NCI-H1092 (cell line): ENCODE results near the gene OST4.

ENCODE experiments used
- DNase-seq: peaks from one replicate; lab custom pipeline; 2025; lab: John Stamatoyannopoulos, UW

Gene OST4

DNA sequence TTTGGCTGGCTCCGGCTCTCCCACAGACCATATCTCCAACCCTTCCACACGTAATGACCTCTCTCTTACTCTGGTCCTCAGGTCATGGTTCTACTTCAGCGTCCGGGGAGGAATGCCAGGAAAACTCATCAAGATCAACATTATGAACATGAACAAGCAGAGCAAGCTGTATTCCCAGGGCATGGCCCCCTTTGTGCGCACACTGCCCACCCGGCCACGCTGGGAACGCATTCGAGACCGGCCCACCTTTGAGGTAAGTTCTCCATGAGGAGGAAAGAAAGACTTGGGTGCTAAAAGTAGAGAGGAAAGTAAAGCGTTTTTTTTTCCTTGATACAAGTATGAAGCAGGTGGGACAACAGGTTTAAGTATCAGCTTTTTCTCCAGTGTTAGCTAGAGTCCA, 18.1 kb downstream of the OST4 start:
- DNase-seq = no peak

DNA sequence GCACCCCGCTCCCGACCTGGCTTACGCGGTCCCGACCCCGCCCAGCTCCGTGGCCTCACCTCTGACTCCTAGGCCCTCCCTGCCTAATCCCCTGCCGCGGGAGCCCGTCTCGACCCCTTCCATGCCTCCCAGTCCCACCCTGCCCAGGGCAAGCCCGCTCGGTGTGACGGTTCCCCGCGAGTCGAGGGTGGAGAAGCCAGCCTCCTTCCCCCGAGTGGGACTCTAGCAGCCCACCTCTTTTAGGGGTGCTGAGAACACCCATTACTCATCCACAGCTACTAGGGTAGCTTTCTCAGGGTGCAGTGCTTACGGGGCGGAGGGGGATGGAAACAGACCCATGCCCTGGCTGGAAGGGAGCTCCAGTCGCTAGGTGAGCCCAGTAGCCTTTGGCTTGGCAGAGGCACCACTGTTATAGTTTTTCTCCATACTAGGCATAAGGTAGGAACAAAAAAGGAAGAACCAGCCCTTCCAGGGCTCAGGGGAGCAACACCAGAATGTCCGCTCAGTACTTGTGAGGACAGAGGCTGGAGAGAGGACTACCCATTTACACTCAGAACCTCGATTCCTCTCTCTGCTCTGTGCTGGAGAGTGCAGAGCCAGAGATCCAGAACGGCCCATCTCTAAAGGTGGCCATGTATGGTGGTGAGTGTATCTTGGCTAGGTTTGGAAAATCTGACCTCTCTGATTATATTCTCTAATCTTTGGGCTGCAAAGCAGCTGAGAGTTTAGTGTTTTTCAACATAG, 19.4 kb downstream of the OST4 start:
- DNase-seq = no peak

DNA sequence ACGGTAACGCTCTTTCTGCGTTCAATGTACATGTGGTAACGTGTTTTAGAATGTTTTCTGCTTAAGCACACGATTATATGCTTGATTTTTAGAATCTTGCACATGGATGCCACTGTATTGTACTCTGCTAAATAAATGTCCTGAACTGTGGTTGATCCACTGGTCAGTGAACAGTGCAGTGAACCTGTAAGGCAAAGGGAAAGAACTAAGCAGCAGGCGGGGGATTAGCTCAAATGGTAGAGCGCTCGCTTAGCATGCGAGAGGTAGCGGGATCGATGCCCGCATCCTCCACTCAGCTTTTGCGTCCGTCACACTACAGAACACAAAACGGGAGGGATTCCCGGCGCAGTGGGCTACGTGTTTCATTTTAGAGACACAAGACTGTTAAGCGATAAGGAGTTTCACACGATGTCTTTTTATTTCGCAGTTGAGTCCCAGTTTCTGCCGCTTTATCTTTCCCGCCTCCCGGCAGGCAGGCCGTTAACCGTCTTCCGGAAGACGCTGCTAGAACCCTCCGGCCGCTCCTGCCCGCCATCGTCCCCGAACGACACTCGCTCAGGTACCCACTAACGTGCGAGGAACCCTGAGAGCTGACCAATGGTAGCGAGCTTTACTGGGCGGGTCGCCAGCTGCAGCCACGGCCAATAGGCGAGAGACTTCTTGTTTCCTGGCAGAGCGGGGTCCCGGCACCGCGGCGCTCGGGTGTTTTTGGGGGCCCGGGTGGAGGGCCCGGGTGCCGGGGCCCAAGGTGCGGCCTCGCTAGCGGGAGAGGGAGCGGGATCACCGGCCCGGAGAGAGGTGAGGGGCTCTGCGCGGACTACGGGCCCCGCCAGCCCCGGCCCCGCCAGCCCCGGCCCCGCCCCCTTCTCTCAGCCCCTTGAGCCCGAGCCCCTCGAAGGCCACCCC, 20.2 kb downstream of the OST4 start, which contains the start of gene AGBL5:
Gene AGBL5, plus strand, starts transcription at position 673 of the 906 bp plus-strand sequence. CDS start 1,291 bp downstream, outside the sequence.
- DNase-seq = peak; percentile 84

DNA sequence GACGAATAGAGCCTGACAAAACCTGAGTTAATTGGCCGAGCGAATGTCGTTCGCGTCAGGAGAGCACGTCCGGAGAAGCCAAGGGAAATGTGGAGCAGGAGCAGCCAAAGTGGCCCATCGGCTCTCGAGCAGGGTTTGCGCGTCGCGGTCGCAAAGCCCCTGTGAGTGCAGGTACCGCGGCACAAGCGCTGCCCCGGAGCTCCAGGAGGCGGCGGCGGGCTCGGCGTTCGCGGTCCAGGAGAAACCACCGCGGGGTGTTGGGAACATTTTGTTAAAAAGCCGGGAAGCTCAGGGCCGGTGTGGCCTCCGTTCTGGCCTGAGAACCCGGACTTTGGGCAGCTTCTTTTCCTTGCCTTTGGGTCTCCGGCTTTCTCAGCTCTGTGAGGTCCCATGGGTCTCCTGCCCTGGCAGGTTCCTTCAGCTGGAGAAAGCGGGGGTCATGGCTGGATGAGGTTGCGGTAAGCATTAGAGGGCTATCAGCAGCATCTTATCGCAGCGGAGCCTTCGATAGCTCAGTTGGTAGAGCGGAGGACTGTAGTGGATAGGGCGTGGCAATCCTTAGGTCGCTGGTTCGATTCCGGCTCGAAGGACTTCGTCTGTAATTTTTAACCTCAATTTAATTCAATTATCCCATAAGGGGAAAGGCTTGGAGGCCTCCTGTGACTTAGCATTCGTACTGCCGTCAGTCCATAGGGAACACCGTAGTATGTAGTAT, 21.0 kb downstream of the OST4 start:
- DNase-seq = peak; percentile 83

DNA sequence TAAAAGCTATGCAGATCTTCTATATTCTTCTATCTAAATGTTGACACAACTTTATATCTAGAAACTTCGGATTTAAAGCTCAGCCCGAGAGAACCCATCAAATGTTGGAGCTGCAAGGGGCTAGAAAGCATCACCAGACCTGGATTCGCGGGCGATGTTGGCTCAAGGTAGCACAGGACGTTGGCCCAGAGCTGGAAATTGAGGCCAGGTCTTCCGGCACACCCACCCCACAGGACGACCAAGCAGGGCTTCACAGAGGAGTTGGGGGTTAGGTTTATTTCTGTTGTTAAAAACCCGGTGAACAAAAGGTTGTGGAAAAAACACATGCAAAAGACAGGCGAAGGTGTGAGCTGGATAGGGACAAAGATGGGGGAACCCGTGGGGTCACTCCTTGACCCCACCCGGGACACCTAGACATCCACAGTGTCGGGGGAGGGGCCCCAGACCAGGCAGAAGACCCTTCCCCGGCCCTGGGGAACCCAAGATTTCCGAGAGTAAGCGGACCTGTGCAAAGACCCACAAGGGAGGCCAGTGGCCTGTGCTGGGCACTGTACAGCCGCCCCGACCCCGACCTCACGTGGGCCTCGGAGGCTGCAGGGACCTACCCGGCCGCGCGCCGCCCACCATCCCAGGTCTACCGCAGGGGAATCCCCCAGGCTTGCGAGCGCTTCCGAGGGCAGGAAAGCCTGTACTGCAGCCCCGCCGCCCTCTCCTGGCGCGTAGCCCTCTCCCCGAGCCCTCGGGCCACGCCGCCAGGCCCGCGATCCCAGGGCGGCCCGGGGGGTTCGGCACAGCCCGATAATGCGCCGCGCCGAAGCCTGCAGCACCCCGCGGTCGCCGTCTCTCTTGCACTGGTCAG, 21.8 kb downstream of the OST4 start:
- DNase-seq = no peak

DNA sequence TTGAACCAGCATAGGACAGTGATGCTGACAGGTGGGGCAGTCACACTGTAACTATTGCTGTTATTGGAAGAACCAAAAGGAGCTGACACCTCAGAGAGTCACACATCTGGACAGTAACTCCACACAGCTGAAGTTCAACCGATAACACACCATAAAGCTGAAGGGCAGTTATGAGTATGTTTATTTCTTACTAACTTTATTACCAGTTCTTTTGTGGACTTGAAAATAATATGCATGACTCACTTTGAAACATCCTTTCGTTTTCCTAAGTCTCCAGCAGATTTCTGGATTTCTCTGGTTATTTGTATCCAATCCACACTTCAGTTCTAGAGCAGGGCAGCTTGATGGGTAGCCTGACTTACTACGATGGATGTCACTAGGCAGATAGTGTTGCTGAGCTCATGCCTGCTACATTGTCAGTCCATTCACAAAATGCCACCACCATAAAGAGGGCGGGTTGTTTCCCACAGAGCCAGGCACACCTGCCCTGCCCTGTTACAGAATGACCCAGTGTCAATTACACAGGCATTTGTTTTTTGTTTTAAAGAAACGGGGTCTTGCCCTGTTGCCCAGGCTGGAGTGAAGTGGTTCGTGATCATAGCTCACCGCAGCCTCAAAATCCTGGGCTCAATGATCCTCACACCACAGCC, 28.3 kb downstream of the OST4 start:
- DNase-seq = no peak

DNA sequence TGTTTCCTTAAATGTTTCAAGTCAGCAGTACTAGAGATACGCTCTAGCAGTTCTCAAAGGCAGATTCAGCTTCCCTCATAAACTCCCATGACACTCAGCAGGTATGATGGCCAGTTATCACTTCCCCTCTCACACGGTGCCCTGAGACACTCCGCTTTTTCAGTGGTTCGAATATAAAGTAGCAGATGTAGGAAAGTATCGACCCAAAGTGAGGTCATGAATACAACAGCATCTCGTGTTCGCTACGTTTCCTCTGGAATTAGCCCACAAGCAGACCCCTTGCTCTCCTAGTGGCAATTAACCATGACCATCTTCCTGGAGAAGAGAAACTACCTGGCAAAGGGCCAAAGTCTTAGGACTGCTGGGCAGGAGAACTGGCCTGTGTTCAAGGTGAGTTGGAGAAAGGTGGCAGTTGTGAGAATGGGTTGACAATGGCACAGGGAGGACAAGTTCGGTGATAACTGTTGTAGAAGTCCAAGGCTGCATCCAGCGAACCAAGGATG, 29.2 kb downstream of the OST4 start:
- no peak for DNase-seq

DNA sequence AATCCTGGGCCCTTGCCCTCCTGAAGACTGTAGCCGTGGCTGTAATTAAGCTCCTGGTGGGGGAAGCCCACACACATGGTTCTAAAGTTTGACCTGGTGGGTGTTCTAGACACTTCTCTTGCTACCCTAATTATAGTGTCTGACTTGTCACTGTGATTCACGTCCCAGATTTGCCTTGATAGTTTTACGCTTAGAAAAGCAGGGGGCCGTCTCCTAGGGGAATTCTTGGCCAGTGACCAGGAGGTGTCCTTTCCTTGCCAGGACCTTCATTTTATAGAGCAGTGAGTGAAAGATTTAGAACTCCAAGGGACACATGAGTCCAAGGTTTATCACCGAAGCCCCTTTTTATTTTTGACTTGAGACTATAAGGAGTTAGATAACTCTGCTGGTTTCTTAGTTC, 29.7 kb downstream of the OST4 start:
- no peak for DNase-seq

DNA sequence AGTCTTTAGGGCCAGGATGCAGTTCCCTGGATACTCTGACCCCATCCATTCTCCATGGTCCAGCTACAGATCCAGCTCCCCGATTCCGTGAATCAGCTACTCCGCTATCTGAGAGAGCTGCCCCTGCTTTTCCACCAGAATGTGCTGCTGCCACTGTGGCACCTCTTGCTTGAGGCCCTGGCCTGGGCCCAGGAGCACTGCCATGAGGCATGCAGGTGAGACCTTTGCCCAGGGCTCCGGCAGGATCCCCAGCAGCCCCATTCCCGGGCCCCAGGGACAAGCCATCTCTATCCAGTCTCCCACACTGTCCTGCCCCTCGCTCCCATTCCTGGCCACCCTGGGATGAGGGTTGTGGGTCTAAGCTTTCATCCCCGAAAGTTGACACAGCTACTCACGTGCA, 31.2 kb downstream of the OST4 start:
- DNase-seq = no peak

DNA sequence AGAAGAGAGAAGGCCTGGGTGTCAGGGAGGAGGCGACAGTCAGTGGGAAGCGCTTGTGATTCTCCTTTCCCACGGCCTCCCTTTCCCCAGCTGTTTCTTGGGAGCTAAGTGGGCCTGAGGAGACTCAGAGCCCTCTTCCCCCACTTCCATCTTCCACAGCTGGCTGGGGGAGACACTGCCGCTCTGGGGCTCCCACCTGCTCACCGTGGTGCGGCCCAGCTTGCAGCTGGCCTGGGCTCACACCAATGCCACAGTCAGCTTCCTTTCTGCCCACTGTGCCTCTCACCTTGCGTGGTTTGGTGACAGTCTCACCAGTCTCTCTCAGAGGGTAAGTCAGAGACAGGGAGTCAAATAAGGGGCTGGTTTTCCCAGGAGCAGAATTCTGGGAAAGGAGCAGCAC, 31.6 kb downstream of the OST4 start:
- DNase-seq = no peak

DNA sequence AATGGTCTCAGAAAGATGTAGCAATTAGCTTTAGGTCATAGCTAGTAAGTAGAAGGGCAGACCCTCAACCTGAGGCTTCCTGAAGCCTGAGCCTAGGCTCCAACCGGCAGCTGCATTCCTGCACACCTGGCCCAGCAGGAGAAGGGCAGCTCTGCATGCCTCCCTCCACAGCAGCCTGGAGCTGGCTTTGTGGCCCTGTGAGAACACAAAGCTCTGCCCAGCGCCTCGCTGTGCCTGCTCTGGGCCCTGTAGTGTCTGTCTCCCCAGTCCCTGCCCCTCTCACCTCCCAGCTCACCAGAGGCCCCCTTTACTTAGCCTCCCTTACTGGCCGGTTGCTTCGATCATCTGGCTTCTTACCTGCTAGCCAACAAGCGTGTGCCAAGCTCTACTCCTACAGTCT, 32.0 kb downstream of the OST4 start:
- DNase-seq = no peak

DNA sequence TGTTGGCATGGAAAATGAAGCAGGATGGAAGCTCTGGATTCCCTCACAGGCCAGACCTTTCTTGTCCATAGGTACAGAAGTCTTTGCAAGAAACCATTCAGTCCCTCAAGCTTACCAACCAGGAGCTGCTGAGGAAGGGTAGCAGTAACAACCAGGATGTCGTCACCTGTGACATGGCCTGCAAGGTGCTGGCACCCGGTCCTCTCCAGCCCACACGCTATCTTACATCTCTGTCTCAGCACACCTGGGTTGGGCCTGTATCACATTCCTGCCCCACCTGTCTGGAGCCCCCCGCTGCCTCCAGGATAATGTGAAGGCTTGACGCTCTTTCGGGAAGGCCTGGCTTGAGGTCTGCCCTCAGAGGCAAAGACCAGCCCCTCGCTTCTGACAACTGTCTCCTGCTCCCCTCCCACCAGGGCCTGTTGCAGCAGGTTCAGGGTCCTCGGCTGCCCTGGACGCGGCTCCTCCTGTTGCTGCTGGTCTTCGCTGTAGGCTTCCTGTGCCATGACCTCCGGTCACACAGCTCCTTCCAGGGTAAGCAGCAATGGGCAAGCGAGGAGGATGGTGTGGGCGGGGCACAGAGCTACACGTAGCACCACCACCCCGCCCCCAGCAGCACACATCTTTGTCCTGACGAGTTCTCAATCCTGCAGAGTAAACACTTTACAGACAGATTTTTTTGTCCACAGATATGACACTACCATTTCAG, 32.7 kb downstream of the OST4 start:
- DNase-seq = no peak

DNA sequence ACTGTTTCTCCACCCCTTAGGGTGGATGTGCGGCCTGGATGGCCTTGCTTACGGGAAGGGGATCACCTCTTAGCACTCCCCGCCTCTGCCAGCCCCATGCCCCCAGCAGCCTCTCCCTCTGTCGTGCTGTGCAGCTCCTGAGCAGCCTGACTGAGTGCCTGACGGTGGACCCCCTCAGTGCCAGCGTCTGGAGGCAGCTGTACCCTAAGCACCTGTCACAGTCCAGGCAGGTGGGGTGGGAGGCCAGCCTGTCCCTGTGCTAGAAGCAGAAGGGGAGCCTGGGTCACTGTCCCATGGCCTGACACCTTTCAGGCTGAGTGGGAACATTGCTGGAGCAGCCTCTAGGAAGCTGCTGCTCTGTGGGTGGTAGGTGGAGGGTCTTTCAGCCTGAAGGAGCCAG, 33.4 kb downstream of the OST4 start:
- DNase-seq = no peak

DNA sequence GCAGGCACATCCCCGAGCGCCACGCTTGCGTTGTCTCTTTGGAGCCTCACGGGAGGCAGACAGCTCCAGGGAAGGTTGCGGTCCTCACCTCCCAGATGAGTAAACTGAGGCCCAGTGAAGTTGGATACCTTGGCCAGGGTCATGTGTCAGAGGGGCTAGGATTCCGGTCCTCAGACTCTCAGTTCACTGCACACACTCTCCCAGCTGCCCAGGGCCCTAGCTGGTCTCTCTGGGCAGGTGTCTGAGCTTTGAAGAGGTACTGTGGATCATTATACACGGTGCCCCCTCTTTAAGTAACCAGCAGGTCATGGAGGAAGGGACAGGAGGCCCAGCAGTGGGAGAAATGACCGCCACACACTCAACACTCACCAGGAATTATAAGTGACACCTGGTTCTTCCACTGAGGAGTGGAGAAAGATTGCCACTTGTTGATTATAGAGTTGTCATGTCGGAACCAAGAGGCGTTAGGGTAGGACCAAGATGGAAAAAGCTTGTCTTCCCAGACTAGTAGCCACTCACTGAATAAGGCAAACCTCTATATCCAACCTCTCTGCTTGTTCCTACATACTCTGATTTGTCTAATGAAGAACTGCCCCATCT, 38.1 kb downstream of the OST4 start:
- no peak for DNase-seq

DNA sequence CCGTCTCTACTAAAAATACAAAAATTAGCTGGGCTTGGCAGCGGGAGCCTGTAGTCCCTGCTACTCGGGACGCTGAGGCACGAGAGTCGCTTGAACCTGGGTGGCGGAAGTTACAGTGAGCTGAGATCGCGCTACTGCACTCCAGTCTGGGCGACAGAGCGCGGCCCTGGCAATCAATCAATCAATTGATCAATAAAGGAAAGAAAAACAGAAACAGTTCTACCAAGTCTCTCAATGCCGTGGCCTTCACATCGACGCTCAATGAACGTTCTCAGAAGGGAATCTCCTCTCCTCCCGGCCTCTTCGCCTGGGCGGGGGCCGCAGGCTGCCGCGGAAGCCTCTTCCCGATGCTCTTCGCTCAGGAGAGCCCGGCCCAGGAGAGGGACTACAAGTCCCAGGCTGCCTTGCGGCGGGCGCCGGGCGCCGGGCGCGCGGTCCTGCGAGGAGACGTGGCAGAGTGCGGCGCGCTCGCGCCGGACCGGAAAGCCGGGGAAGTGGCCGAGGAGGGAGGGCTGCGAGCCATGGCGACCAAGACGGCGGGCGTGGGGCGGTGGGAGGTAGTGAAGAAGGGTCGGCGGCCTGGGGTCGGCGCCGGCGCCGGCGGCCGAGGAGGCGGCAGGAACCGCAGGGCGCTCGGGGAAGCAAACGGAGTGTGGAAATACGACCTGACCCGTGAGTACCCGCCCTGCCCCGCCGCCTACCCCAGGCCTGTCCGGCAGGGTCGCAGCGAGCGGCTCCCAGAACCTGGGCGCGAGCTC, 38.8 kb downstream of the OST4 start, which contains the start of gene TMEM214:
Gene TMEM214, plus strand, starts transcription at position 471 of the 758 bp plus-strand sequence. Its CDS starts 51 bp downstream, at position 522.
- DNase-seq = peak; percentile 41

DNA sequence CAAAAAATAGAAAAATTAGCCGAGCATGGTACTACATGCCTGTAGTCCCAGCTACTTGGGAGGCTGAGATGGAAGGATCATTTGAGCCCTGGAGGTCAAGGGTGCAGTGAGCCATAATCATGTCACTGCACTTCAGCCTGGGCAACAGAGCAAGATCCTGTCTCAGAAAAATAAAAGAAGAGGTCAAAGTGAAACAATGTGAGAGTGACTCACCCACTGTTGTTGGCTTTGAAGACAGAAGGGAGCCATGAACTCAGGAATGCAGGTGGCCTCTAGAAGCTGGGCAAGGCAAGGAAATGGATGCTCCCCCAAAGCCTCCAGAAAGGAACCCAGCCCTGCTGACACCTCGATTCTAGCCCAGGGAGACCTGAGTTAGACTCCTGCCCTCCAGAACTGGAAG, 42.4 kb downstream of the OST4 start:
- DNase-seq = no peak

DNA sequence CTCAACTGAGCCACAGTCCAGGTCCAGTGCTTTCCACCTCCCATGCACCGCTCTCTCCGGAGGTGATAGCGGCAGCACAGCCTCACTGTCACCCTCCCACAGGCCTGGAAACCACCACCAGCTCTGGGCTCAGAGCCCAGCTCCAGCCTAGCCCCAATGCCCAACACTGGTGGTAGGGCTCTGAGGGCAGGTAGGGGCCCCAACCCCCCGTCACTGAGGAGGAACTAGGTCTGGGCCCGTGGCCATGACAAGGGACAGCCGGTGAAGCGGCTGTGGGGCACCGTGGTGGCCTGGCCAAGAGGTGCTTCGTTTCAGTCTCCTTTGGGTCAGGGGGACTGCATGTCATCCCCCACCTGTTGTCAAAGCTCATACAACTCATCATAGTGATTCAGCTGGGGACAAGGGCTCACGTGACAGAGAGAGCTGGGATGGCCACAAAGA, 44.2 kb downstream of the OST4 start:
- DNase-seq = no peak
